K562 (cell line): ENCODE data around the gene TEX14.

Source experiments
- POLR2AphosphoS5 ChIP-seq: IDR thresholded peaks from 2 replicates; pipeline ENCODE4 v1.6.1; 2011; ENCODE audit warnings: mild to moderate bottlenecking, low read depth, low read length, moderate library complexity; ENCODE audit not compliant: control insufficient read depth, insufficient read depth
- ZNF23 ChIP-seq: fragments of 250-450 bp; sonication (Bioruptor Pico); IDR thresholded peaks from 2 replicates; pipeline ENCODE4 v1.4.0; 2020; ENCODE audit warnings: mild to moderate bottlenecking
- TF ChIP-seq, protein P1 (sequence below): sonication (generic); formaldehyde crosslinking; IDR thresholded peaks from 2 replicates; pipeline ENCODE4 v1.8.0; 2023; ENCODE audit warnings: missing genetic modification reagents, mild to moderate bottlenecking, borderline replicate concordance

DNA sequence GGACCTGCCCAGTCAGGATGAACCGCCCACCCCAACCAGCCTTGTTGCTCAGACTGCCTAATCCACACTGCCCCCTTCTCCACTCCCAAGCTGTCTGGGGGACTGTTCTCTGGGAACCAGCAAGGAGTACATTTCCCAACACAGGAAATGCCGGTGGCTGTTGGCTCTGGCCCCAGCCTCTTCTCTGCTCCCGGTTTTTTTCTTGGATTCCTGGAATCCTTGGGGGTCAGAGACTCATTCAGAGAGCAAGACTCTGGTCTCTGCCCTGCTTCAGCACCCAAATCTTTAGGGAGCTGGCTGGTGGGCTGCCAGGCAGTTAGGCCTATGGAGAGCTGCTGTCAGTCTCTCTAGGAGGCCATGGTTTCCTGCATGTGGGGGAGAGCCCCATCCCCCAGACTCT lies 166.6 kb downstream of the TEX14 start:
- TF ChIP-seq, protein P1, sequence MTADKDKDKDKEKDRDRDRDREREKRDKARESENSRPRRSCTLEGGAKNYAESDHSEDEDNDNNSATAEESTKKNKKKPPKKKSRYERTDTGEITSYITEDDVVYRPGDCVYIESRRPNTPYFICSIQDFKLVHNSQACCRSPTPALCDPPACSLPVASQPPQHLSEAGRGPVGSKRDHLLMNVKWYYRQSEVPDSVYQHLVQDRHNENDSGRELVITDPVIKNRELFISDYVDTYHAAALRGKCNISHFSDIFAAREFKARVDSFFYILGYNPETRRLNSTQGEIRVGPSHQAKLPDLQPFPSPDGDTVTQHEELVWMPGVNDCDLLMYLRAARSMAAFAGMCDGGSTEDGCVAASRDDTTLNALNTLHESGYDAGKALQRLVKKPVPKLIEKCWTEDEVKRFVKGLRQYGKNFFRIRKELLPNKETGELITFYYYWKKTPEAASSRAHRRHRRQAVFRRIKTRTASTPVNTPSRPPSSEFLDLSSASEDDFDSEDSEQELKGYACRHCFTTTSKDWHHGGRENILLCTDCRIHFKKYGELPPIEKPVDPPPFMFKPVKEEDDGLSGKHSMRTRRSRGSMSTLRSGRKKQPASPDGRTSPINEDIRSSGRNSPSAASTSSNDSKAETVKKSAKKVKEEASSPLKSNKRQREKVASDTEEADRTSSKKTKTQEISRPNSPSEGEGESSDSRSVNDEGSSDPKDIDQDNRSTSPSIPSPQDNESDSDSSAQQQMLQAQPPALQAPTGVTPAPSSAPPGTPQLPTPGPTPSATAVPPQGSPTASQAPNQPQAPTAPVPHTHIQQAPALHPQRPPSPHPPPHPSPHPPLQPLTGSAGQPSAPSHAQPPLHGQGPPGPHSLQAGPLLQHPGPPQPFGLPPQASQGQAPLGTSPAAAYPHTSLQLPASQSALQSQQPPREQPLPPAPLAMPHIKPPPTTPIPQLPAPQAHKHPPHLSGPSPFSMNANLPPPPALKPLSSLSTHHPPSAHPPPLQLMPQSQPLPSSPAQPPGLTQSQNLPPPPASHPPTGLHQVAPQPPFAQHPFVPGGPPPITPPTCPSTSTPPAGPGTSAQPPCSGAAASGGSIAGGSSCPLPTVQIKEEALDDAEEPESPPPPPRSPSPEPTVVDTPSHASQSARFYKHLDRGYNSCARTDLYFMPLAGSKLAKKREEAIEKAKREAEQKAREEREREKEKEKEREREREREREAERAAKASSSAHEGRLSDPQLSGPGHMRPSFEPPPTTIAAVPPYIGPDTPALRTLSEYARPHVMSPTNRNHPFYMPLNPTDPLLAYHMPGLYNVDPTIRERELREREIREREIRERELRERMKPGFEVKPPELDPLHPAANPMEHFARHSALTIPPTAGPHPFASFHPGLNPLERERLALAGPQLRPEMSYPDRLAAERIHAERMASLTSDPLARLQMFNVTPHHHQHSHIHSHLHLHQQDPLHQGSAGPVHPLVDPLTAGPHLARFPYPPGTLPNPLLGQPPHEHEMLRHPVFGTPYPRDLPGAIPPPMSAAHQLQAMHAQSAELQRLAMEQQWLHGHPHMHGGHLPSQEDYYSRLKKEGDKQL = no peak
- no peak for TF ChIP-seq POLR2AphosphoS5
- TF ChIP-seq ZNF23 (CRISPR knock-in tag) = no peak
